IPS DF 4.7 (cell line): Measurements from ENCODE around the gene CXCL14.

ENCODE experiments used
- DNase-seq: peaks from one replicate; pipeline ENCODE4 v3.0.0-alpha.2; 2013; ENCODE audit warnings: low spot score; ENCODE audit errors: extremely low read depth

The CXCL14 gene

DNA sequence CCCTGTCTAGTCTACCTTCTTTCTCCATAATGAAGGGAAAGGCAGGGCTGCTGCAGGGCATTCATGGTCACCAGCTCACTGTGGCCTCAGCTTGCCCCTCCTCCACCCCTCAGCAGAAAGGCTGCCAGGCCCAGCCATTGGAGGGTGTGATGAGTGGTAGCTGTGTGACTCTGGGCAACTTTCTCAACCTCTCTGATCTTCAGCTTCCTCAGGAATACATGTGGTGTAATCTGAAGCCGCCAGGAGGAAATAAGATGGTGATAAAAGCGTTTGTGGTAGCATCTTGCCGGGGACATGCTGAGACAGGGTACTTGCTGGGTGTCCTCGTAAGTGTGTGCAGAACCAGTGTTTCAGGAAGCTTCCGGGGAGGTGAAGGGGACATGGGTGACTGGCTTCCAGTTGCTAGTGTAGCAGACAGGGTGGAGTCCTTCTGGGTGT is 9.8 kb downstream of the CXCL14 start:
- no peak for DNase-seq

DNA sequence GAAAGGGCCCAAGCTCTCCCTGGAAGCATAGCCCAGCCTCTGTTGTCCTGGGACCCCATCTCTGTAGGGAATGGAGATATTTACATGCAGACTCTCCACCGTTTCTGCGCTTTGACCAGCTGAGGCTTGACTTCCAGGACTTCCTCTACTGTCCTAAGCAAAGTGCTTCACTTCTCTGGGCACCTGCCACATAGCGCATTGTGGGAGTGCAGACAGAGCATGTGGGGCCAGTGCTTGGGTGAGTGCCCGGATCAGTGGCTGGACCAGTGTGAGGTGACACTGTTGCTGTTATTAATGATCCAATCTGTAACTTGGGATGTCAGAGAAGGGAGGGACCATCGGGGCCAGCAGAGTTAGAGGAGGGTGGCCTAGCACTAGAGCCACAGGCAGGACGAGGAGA is 10.5 kb downstream of the CXCL14 start:
- DNase-seq: no peak

DNA sequence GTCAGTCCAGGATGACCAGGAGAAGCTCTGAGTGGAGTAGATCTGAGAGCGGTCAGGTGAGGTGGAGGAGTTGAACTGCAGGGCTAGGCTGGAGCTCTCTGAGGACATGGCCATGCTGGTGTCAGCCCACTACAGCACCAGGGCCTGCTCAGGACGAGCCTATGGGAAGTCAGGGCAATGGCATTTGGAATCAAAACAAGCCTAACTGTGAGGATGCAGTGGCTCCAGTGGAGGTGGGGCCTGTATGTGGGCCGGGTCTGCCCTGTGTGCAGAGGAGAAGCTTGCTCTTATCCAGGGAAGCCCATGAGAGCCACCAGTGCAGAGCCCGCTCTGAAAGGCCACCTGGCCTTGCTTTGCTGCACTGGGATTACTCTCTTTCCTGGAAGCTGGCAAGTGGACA is 11.1 kb downstream of the CXCL14 start:
- no peak for DNase-seq

DNA sequence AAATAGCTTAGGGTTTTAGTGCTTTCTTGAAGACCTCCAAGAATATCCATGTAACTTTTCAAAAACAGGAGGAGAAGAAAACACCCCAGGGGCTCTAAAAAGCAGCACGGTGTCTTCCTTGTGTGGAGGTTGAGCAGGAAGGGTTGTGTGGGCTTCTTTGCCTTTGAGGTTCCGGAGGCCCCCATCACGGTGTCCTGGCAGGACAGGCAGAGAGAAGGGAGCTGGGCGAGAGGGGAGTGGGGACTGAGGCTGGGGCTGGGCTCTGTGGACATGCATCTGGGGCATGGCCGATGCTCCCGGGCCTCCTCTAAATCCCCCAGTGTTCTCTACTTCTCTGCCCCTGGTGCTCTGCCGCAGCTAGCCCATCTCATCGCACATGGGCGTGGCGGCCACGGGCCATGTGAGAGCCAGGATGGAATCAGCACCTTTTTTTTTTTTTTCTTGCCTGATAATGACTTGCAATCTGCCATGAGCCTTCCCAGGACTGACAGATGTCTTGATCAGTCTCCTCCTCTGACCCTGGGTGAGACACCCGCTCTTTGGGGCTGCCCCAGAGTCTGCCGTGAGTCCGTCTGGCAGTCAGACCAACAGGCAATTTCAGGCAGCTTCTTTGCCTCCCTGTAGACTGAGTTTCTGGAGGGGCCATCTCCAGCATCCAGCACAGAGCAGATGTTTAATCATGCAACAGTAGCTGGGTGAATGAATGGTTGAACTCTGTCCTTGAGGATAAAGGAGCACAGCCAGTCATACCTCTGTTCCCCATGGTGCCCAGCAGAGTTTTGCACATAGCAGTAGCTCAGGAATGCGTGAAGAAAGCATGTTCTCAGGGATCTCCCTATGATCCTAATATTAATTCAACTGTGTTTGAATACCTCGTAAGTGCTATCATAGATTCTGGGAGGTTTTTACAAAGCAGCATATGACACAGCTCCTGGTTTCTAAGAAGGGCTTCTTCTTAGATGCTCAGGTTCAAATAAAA is 12.1 kb downstream of the CXCL14 start:
- no peak for DNase-seq

DNA sequence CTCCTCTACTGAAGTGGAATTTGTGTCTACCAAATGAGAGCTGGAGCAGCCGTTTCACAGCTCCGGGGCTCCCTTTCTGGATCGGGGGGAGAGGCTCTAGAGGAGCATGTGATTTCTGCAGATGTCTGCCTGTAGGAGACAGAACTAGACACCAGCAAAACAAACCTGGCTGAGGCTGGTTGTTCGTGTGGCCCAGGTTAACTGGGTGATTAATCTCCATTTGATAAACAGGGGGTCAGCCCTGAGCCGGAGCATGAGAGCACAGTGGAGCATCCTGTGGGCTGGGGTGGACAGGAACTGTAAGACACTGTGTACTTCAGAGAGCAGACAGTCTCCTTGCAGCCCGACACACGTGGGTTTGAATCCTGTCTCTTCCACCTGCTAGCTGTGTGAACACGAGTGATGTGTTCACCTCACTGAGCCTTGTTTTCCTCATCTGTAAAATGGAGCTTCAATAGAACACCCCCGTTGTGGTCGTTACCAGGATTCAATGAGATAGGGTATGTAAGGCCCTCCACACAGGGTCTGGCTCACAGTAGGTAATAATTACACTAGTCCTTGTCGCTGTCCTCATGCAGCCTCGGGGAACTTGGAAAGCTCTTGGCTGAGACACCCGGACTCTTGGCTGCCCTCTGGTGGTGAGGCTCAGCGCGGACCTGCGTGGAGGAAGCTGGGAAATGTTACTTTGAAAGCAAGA is 12.9 kb downstream of the CXCL14 start:
- DNase-seq: no peak

DNA sequence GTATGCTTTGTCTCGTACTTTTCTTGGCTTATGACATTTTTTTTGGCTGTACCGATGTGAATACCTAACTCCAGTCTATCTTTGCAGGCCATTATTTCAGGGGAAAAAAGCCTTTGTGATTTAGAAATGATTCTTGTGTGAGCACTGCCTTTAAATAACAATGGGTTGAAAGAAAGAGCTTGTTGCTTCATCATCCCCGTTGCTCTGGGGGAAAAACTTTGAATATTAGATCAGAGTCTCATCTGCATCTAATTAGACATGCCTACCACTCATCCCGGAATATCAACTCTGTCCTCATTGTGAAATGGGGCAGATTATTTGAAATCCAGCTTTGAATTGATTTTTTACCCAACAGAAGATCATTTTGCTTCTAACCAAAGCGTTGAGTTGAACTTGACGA is 13.5 kb downstream of the CXCL14 start:
- no peak for DNase-seq

DNA sequence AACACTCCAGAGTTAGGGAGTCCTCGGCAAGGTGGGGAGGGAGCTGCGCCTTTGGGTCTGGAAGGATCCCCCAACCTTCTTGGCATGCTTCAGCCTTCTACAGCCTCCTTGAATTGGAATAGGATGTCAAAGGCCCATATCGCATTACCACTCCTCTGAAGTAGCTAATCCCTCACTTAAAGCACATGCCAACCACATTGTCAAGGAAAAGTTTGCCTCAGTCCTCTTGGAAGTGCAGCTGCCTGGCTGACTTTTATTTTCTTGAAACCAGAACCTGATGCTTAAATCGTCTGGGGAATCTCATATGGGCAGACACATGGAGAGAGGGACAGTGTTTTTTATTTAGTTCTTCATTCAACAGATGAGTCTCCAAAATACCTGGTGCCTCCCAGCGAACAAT is 14.5 kb downstream of the CXCL14 start:
- DNase-seq: no peak

DNA sequence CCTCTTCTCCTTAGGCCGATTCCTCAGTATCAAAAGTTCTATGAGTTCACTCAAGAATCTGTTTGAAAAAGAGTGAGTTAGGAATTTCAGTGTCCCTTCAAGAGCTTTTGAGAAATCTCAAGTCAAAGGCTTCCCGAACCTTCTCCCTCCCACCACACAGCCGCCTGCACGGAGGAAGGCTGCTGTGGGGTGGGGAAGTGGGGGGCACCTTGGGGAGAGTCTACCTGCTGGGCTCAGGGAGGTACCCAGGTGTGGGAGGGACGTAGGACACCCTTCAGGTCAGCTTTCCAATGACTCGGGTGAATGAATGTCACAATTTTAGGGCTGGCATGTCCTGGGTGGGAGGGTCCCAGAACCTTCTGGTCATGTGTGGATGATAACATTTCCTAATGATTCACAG is 17.5 kb downstream of the CXCL14 start:
- no peak for DNase-seq

DNA sequence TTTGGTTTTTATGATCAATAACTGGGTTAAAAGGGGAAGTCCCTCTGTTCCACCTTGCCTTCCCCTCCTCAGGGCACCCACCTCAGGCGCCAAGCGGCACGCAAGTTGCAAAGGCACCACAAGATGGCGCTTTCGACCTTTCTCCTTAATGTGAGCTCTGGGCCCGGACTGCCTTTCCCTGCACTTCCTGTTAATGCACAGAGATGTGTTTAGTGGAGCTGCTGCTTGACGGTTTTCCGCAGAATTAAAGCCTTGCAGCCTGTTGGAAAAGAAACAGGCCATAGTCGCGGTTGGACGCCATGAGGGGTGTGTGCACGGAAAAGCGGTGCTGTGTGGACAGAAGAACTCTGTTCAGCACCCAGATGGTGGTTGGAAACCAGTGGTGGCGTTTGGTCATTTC is 17.9 kb downstream of the CXCL14 start:
- no peak for DNase-seq

DNA sequence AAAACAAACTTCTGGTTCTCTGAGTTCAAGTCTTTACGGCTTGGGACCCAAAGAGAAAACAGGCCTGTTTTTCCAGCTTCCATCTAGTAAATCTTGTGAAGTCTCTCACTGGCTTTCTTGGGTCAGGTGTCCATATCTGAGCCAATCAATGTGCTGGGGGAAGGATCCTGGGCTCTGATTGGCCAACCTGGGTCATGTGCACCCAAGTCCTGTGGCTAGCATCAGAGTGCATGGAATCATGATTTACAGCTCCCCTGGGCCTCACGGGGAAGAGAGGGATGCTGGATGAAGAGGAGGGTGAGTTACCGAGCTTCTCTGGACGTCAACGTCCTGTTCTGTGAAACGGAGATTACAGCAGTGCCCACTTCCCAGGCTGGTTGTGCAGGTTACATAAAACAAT is 19.4 kb downstream of the CXCL14 start:
- no peak for DNase-seq

DNA sequence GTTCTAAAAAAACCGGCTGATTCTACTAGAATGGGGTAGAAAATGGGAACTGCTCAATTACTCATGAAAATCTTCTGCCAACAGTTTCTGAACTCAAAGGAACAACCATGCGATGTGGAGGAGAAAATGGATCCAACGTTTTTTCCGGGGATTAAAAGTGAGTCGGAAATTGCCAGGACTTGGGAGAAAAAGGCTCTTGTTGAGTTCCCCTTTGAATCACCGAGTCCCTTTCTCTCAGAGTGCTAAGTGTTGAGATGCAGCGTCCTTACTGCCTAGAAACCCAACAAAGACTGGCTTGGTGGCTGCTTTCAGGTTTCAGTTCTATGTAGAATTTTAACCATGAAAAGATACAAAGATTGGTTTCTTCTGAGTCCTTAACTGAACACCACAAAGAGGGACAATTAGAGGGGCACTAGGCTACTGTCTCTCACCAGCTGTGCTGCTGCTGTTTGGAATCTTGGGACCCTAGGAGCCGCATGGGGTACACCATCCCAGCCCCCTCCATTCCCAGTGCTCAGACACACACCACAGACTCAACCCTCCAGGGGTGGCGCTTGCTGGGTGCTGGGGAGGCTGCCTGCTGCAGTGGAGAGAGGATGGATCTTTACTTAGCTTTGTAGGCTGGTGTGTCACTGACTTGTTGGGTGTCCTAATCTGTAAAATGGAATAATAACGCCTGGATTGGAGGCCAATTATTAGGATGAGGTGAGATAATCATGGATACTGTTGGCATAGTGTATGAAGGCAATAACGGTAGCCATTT is 21.5 kb downstream of the CXCL14 start:
- no peak for DNase-seq

DNA sequence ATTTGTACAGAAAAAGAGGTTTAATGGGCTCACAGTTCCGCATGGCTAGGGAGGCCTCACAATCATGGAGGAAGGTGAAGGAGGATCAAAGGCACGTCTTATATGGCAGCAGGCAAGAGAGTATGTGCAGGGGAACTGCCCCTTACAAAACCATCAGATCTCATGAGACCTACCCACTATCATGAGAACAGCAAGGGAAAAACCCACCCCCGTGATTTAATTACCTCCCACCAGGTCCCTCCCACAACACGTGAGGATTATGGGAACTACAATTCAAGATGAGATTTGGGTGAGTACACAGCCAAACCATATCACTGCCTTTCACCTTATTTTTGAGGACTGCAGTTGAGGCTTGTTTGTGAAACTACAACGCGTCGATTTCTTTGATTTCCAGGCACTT is 22.2 kb downstream of the CXCL14 start:
- DNase-seq: no peak

DNA sequence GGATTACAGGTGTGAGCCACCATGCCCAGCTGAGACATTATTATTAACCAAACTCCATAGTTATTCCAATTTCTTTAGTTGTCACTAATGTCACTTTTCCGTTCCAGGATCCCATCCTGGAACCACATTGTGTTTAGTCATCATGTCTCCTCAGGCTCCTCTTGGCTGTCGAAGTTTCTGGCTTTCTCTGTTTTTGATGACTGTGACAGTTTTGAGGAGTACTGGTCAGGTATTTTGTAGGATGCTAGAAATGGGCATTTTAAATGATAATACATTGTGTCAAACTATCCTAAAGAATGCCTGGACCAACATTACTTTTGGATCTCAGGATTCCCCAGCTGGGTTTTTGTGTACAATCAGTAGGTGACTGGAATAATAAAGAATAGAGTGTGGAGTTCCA is 23.3 kb downstream of the CXCL14 start:
- DNase-seq: no peak

DNA sequence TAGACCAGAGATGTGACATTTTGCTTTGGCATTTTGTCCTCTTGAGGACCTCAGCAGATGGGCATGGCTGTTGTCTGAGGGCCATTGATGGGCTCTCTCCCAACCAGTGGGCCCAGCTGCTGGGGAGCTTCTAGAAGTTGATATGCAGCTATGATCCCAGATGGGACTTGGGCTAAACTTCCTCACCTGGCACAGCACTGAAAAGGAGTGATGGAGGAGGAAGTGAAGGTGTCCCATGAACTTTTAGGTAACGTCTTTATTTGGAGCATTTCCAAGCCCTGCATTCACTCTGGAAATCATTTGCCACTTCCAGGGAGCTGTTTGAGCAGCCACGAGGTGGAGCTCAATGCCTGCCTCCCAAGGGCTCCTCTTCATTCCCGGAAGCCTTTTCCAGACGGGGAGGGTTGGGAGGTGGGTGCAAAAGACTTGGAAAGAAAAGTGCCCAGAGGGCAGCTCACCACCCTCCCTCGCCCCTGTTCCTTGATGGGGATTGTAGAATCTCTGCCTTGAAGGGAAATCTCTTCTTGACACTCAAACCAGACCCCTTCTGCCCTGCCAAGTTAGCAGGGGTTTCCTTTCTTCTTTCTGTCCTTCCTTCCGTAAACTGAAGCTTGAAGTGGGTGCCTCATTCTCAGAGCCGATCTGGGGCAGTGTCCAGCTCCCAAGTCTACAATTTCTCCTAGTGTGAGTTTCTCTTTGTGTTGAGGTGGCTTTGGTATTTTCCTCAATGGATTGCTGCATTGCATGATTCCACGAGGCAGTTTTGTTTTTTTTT is 24.9 kb downstream of the CXCL14 start:
- DNase-seq: no peak

DNA sequence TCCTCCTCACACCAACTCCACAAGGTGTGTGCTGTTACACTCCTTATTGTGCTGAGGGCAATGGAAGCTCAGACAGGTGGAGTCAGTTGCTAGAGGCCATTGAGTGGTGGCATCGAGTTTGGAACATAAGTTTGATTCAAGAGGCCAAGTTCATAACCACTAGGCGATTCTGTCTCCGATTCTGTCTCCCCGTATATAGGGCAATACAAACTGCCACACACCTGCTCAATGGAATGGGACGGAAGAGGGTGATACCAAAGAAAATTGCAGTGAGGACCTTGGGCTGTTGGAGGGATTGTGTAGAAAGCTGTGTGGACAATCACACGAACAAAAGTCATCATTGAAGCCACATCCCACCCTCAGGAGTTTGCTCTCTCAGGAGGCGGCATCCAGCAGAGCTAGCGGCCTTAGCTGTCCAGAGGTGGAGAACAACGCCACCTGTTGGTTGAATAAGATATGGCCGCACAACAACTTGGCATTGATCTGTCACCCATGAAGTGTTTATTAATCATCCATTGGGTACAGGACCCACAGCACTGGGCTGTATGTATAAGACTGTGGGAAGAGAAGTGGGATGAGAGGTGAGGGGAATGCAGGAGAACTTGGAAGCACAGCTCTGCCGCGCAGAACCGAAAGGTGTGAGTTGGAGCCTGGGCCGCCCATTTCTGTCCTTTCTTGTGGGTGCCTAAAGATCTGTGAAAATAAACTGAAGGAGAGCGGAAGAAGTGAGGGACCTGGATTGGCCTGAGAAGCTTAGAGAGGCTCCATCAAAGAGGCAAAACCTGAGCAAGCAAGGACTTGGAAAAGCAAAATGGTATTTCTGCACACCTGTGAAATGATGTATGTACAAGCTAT is 27.0 kb downstream of the CXCL14 start:
- no peak for DNase-seq

DNA sequence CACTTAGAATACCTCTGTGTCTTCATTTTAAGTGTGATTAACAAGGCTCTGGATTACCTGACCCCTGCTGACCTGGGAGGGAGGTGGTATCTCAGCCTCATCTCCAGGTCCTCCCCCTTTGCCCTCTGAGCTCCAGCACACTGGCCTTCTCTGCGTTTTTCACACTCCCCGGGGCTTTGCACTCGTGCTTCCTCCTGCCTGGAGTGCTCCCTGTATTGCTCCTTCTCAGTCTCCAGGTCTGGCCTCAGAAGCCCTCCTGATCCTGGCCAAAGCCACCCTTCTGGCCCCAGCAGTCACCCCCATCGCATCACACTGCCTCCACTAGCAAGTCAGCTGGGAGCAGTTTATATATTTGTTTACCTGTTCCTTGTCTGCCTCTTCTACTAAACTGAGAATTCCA is 29.4 kb downstream of the CXCL14 start:
- no peak for DNase-seq

DNA sequence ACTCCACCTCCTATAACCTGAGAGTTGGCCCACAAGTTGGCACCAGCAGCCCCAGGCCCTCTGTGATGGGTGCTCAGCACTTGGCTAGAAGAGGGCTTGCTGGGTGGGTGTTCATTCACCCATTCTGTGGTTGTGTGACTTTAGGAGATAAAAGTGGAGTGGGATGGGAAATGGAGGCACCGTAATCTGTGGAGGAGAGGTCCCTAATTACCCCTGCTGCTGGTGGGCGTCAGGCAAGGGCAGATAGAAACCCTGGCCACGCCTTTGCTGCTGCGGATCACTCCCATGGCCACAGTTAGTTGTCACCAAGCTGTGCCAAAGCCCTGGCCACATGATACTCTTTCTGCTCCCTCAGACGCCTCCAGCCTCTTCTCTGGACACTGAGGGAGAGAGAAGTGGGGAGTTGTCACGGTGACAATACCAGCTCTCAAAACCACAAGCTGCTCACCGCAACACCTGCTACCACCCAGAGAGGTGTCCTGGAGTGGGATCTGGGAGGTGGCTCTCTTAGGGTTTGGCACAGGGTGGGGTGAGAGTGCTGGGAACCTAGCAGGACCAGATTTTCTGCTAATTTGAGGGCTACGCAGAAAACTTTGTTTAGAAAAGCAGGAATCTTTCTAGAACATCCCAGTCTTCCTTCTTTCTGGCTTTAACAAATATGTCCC is 31.1 kb downstream of the CXCL14 start:
- no peak for DNase-seq

DNA sequence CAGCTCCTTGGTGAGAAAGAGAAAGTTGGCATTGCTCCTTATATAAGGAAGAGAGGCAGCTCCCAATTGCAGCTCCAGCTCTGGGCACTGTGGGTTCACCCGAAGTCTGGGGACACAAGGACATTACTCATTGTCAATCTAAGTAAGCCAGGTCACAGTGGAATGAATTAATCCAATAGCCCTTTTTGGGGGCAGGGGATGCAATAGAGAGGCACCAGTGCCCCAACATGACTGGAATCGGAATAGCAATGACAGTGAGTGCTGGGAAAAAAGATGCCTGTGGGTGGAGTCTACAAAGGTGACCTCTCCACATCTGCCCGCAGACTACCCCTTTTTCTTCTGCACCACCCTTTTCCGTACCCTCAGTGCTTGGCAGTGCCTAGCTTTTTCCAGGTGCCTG is 31.9 kb downstream of the CXCL14 start:
- no peak for DNase-seq

DNA sequence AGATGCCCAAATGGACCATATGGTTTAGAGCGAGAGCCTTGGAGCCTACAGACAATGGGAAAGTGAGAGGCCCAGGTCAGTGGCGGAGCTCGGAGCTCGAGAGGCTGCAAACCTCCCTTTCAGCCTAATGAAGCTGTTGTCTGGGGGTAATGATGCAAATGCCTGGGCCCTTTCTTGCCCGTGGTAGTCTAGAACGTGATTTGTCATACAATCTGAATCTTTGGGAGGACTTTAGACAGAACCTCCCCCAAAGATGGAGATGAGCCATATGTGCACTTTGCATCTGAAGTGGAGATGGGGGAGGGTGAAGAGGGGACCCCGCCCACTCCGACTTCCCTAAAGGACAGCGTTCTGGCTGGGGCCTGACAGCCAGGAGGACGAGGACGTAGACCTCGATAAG is 32.7 kb downstream of the CXCL14 start:
- no peak for DNase-seq

DNA sequence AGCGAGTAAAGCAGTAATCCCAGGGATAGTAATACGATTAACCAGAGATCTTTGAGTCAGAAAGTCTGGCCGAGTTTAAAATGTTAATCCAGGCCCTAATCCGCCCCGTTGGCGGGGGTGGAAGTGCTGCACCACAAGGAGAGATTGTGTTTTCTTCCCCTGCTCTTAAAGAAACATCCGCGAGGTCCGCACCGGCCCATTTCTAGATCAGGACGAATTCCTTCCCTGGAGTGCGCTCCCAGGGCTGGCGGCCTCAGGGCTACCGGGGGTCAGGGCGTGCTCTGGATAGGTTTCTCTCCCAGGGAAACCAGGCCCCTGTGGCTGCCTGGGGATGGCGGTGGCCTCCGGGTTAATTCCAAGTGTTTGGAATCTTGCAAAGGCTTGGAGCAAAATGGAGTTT is 33.7 kb downstream of the CXCL14 start:
- DNase-seq: no peak
